SU-DHL-6 (cell line): Measurements from ENCODE around the gene FAM13C.

Source experiments
- EZH2phosphoT487 ChIP-seq: fragments of 200-600 bp; sonication (generic), shearing (Covaris generic); conservative IDR thresholded peaks from 2 replicates; pipeline ENCODE4 v1.6.1; 2018; ENCODE audit warnings: mild to moderate bottlenecking, antibody characterized with exemption, low read length, moderate library complexity, mixed read lengths
- TF ChIP-seq, protein P1 (sequence below): fragments of 200-600 bp; sonication (generic); IDR thresholded peaks from one replicate; pipeline ENCODE4 v1.5.1; 2017; ENCODE audit warnings: antibody characterized with exemption, mild to moderate bottlenecking, low read length, moderate library complexity; ENCODE audit not compliant: insufficient read depth, poor library complexity, severe bottlenecking

DNA sequence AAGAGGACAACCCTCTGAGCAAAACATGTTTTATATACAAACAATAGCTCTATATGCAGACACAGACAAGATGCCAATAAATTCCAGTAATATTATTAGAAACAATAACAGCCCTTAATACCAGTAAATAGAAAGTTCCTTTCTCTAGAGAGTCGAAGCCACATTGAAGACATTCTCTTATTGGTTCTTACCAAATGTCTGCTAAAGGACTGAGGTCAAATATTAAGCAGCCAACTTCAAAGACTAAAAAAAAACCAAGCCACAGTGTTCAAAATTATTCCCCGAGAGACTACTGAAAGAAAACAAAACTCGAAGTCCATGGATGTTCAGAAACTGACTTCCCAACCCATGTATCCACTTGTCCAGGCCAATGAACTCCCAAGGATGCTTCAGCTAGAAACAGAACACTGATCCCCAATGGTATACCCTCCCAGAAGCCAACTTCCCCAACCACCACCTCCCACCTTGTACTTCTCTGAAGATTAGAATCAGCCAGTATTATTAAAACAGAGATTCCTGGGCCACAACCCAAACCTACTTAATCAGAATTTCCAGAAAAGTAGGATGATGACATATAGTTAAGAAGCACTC lies 51.9 kb downstream of the FAM13C start:
- TF ChIP-seq, protein P1, sequence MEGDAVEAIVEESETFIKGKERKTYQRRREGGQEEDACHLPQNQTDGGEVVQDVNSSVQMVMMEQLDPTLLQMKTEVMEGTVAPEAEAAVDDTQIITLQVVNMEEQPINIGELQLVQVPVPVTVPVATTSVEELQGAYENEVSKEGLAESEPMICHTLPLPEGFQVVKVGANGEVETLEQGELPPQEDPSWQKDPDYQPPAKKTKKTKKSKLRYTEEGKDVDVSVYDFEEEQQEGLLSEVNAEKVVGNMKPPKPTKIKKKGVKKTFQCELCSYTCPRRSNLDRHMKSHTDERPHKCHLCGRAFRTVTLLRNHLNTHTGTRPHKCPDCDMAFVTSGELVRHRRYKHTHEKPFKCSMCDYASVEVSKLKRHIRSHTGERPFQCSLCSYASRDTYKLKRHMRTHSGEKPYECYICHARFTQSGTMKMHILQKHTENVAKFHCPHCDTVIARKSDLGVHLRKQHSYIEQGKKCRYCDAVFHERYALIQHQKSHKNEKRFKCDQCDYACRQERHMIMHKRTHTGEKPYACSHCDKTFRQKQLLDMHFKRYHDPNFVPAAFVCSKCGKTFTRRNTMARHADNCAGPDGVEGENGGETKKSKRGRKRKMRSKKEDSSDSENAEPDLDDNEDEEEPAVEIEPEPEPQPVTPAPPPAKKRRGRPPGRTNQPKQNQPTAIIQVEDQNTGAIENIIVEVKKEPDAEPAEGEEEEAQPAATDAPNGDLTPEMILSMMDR, result no peak
- TF ChIP-seq EZH2phosphoT487, result no peak
